HG02884 (cell line): Measurements from ENCODE around the gene DTX1.
"Not testable (repeated sequence)": the region's sequence is repeated elsewhere in the genome, so short reads cannot be mapped to it uniquely, and the experiment has no call there.

Experiments
- ATAC-seq: cut with Tn5 transposase; IDR thresholded peaks from one replicate; pipeline ENCODE4 v1.9.1; 2021; ENCODE audit warnings: mild to moderate bottlenecking, moderate library complexity; ENCODE audit not compliant: unreplicated experiment

Gene DTX1

DNA sequence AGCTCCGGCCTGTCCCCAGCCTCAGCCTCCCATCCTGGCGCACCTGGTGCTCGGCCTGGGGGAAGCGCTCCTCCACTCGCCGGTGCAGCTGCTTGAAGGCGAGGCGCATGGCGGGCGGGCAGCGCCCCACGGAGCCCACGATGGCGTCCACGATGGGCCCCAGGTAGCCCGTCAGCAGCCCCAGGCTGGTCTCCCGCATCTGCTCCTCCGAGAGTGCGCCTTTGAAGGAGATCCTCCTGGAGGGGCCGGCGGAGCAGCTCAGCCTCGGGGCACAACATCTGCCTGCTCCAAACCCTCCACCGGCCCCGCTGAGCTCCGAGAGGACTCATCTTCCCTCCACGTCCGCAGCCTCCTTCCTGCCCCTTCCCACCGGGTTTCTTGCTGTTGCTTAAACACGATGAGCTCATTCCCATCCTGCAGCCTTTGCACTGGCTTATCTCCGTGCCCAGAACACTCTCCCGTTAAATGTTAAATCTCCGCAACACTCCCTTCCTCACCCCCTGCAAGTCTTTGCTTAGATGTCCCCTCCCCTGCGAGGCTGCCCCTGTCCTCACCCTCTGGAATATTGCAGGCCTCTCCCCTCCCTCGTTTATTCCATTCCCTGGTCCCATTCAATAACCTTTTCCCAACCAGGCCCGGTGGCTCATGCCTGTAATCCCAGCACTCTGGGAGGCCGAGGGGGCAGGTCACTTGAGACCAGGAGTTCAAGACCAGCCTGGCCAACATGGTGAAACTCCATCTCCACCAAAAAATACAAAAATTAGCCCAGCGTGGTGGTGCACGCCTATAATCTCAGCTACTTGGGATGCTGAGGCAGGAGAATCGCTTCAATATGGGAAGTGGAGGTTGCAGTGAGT, 55.7 kb downstream of the DTX1 start:
- no peak for ATAC-seq

DNA sequence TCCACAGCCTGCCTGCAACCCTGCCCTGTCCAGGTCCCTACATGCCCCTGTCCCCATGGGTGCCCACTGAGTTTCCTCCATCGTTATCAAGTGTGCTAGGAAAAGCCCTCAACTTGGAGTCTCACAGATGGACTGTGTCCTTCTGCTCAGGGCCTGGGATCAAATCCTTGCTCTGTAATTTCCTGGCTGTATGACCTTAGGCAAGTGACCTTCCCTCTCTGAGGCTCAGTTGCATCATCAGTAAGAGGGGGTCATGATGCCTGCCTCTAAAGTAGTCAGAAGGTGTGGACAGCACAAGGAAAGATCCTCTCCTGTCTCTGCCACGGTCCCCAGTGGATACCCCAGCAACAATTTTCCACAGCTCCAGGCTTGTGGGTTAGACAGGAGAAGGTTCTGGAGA, 56.9 kb downstream of the DTX1 start:
- ATAC-seq, result no peak

- no peak for ATAC-seq
Measured at GRCh38 chr12:113114447-113115178, 58.1 kb downstream of the DTX1 start.

DNA sequence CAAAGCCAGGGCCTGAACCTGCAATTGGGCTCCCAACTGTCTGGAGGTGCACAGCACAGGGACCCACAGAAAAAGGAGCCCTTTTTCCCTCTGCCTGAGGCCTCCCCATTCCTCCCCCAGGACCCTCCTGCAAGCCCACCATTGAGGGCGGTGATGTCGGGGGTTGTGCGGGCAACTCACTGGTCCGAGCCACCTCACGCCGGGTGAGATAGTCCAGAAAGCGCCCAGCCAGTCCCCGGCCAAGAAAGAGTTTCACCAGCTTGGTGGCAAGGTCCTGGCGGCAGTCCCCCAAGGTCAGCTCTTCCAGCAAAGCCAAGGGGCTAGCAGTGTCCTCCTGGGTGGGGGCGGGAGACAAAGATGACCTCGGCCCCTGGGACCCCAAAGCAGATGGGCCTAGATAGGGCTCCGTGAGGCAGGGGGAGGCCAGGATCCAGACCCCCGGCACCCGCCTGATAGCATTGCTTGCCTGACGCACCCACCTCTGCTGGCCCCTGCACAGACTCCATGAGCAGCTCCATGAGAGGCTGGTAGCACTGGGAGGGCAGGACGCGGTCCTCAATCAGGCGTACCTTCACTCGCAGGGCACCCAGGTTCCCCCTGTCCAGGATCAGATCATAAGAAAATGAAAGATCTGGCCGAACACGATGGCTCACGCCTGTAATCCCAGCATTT, 59.1 kb downstream of the DTX1 start:
- ATAC-seq, result no peak

GRCh38 chr12:113116875-113117274, 60.3 kb downstream of the DTX1 start:
- no peak for ATAC-seq

DNA sequence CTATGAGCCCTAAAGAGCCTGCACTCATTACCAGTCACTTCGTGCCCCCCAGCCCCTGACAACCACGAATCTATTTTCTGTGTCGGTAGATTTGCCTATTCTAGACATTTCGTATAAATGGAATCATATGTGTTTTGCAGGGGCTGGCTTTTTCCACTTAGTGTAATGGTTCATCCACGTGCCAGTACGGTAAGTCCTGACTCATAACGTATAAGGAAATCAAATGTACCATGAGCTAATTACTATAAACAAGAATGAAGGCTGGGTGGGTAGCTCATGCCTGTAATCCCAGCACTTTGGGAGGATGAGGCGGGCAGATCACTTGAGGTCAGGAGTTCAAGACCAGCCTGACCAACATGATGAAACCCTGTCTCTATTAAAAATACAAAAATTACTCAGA, 61.2 kb downstream of the DTX1 start:
- ATAC-seq, result not testable (repeated sequence)

DNA sequence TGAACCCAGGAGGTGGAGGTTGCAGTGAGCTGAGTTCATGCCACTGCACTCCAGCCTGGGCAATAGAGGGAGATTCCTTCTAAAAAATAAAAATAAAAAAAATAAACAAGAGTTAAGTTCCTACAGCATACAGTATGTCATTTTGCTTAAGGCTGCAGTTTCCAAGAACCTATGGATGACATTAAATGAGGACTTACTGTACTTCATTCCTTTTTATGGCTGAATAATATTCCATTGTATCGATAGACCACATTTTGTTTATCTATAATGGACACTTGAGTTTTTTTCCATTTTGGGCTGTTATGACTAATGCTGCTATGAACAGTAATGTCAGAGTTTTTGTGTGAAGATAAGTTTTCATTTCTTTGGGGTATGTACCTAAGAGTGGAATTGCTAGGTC, 61.6 kb downstream of the DTX1 start:
- no peak for ATAC-seq

DNA sequence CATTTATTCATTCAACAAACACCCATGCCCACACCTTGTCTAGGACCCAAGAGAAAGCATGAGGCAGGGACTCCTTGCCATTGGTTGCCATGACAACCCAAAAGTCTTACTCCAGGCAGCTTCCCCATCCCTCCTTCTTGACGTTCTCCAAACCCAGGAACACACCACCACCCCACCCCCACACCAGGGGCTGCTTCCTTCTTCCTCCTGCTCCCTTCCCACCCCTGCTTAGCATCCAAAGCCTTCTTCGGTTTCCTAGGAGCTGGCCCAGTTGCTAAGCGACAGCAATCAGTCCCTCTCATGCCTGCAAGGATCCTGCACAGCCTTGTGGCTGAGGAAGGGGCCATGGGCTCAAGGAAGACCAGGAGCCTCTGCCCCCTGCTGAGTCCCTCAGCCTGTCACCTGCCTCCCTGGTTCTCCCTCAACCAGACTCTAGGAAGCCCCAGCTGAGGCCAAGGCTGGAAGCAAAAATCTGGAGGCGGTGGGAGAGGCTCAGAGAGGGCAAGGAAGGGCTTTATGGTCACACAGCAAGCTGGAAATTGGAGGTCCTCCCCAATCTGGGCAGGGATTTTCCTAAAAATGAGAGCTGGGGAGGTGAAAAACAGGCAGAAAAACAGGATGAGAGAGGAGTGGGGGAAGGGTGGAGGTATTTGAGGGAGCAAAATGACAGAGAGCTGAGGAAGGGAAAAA, 63.6 kb downstream of the DTX1 start:
- ATAC-seq, result no peak

DNA sequence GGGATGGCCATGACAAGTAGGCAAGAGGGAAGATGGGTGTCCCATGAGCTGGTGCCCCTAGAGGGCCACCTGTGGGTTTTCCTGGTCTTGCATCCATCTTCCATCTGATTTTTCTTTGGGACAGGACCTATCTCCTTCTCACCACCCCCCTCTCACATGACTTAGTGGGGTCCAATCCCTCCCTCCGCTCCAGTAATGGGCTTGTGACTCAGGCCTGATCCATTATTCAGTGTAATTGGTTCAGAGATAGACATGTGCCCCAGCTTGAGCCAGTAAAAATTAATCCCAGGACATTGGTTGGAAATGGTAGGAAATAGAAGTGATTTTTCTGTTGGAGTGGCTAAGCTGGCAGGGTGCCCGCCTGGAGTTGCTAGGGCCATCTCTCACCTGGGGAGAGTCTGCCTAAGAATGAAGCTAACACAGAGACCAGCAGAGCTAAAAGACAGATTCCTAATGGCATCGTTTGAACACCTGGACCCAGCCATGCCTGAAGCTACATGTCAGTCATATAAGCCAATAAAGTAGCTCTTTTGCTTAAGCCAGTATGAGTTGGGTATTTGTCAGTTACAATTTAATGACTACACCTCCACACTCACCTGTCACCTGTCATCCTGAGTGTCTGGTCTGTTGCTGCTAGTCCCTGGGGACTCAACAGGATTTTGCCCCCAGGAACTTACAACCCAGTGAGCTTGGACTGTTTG, 64.3 kb downstream of the DTX1 start:
- ATAC-seq, result no peak

- ATAC-seq, result no peak
Measured at GRCh38 chr12:113127791-113128199, 71.3 kb downstream of the DTX1 start.

DNA sequence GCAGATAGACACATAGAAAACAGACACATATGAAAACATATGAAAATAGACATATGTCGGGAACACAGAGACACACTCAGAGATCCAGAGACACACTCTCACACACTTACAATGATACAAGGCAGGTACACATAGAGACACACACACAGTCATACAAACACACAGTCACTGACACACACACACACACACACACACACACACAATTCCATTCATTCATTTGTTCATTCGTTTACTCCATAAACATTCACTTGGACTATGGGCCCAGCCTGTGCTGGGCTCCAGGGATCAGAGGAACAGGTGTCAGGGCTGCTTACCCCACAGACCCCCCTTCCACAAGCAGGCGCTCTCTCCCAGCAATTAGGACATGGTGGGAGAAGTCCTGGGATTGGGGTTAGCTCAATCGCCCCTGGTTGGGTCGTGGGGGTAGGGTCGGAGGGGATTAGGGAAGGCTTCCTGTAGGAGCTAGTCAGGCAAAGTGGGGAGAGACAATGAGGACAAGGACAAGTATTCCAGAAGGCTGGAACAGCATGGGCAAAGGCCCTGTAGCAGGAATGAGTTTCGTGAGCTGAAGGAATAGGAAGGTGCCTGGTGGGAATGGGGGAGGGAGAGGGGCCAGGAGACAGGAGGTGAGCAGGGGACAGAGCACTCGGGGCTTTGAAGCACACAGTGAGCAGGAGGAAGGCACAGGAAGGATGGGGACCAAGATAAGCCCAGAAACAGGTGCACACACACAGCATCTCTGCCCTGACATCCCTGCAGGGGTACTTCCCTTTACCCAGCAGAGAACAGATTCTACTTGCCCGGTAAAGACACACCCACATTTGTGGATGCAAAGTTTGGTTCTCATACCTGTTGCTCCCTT, 72.5 kb downstream of the DTX1 start:
- ATAC-seq, result no peak

DNA sequence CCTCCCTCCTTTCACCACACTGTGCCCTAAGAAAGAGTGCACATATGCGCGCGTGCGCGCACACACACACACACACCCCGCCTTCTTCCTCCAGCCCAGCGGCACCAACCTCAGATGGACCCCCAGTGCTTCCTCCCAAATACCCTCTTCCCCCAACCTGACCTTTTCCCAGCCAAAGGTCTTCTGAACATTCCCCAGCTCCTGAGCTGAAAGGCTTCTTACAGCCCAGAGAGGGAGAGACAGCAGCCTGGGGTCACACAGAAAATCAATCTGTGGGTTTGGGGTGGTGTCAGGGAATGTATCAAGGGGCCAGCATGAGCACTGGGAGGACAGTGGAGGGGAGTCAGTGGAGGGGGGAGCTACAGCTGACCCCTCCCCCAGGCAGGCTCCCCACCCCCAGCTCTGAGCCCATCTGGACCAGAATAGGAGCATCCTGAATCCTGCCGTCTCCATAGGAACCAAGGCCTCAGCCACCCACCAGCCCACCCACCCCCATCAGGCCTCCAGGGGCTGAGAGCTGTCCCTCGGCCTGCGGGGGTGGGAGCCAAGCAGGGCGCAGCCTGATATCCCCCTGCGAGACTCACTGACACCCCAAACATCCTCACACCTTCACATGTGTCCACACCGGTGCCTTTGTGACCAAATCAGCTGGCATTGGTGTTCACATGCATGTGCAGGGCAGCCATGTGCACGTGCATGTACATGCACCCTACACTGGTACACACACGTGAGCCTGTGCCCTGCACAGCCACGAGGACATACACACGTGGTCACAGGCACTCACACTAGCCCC, 73.3 kb downstream of the DTX1 start:
- ATAC-seq, result no peak

- ATAC-seq, result no peak
Measured at GRCh38 chr12:113130457-113131135, 74.1 kb downstream of the DTX1 start.

- no peak for ATAC-seq
Measured at GRCh38 chr12:113131556-113131955, 75.0 kb downstream of the DTX1 start.

- ATAC-seq, result no peak
Measured at GRCh38 chr12:113133036-113133435, 76.5 kb downstream of the DTX1 start.

- ATAC-seq, result no peak
Measured at GRCh38 chr12:113133666-113134065, 77.1 kb downstream of the DTX1 start.

DNA sequence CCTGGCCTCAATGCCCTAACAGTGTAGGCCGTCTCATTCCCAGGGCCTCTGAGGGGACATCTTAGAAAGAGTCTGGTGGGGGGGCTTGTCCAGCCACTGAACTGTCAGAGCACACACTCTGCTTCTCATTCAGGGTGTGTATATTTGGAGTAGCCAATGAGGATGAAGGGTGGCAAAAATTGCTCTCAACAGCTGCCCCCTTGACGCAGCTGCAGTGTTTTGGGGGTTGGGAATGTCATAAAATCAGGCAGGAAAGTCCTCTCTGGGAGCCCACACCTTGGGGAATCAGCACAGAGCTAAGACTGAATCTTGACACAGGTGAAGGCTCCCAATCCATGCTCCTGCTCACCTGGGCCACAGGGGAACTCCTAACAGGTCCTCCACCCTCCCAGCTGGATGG, 77.5 kb downstream of the DTX1 start:
- no peak for ATAC-seq

GRCh38 chr12:113134521-113134951, 78.0 kb downstream of the DTX1 start:
- ATAC-seq, result no peak
